HG03469 (cell line): ENCODE results near the gene UXT.
A peak's percentile ranks its signal among the peaks of the same experiment; 100 is the strongest.
"Not testable (repeated sequence)": the region's sequence is repeated elsewhere in the genome, so short reads cannot be mapped to it uniquely, and the experiment has no call there.

Experiments used
- ATAC-seq: cut with Tn5 transposase; IDR thresholded peaks from one replicate; pipeline ENCODE4 v1.9.1; 2021; ENCODE audit warnings: mild to moderate bottlenecking, moderate library complexity, moderate number of reproducible peaks; ENCODE audit not compliant: unreplicated experiment

The UXT gene, protein sequence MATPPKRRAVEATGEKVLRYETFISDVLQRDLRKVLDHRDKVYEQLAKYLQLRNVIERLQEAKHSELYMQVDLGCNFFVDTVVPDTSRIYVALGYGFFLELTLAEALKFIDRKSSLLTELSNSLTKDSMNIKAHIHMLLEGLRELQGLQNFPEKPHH

DNA sequence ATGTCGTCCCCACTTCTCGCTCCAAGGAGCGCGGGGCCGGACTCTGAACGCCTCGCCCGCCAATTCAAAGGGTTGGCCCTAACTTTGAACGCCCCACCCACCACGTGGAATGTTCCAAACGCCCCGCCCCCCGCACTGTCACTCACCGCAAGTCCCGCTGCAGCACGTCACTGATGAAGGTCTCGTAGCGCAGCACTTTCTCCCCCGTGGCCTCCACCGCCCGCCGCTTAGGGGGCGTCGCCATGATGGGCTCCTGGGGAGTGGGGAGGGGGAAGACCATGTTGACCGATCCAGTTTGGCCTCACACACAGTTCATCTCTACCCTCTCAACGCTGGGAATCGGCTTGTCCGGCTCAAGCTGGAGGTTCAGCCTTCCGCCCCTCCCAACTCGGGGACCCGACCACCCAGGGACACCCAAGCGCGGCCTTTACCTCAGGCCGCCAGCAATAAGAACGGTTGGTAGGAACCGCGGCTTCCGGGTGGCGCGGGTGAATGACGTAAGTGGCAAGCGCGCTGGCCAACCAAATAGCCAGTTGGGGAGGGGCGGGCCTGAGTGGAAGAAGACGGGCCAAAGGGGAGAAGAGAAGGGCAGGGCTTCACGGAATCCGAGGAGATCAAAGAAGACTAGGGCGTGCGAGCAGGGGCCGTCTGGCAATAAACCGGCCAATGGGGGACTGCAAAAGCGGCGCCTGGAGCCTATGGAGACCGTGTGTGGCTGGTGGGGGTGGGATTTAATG is at the start of gene UXT:
TSS of gene UXT (minus strand) at position 497 of the 737 bp plus-strand sequence. CDS start at position 244, 253 bp downstream.
- peak; percentile 66 for ATAC-seq

DNA sequence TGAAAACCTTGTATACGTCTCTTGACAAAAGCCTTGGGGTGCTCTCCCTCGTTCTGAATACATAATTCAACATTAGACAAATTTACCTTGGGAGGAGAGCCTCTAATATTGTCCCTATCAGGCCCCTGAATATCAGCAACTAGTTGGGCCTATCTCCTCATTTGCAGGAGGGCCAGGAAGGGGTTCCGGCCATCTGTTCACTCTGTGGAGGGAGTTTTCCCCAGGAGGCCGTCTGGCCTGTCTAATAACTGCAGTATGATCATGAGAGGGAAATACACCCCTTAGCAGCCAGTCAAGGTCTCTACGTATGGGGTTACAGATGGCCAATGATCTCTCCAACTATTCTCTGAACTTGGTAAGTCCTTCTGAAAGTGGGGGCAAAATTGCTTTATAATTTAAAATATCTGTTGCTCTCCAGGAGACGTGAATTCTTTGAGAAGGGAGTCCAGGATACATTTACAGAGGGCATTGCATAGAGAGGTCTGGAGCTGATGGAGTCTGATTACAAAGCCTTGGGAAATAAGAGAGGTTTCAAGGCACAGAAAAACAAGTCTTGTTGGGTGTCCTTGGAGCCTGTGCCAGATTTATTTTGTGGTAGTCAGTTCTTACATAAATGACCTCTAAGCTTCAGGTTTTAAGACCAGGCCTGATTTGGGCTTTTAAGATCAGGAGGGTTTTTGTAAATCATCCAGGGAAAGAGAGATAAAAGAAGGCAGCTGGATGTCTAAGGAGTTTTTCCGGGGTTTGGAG is 48.2 kb upstream of the UXT start:
- ATAC-seq, result no peak

DNA sequence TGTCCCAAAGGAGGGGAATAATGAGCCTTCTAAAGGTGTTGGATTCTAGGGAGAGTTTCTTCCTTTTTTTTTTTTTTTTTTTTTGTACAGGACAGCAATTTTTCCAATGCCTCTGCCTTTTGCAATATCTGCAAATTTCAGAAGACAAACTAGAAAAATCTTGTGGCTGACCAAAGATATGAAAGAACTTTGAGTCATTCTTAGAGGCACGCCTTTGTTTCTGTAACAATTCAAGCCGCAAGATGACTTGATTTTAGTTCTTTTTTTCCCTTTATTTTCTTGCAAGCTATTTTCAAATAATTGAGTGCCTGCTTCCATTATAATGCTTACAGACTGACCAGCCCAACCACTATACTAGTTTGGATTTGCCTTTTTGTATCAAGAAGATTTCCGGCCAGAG is 47.6 kb upstream of the UXT start:
- no peak for ATAC-seq

DNA sequence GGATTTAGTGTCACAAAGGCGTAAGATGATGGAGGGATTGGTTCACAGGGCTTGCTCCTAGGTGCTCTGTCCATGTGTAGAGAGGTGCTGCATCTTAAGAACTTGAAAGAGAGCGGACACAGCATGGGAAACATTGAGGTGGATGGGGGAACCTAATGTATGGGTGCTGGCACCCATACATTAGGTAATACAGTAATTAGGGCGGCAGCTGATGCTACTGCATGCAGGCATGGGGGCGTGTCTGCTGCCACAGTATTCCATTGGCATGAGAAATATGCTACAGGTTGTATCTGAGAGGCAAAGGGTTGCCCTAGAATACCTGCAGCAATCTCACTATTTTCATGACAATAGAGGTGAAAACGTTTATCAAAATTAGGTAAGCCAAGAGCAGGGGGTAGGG is 45.8 kb upstream of the UXT start:
- no peak for ATAC-seq

DNA sequence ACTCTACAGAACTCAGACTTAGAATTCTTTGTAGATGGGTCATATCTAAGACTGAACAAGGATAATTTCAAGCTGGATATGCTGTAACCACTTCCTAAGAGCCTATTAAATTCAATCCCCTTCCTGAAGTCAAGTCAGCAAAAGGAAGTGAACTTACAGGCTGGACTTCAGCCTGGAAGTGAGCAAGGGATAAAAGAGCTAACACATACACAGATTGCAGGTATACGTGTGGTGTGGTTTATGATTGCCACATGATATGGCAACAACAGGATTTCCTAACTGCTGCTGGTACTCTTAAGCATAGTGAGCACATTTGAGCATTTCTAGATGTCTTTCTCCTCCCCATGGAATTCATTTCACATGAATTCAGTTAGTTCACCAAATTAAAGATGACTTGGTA is 38.2 kb upstream of the UXT start:
- no peak for ATAC-seq

DNA sequence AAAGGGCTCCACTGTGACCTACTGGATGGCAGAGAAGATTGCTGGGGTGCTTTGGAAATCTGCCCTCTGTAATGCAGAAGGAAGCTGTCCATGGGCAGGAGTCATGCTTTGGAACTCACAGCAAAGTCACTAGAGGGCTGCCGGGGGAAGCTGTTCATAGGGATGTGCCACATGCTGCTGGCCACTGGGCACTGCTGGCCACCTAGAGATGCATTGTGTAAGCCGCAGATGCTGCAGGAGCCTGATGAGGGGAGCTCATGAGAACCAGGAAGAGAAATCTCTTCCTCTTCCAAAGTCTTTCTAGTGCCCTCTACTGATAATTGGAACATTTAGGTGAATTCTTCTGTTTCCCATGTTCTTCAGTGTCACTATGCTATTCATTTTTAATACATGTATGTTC is 31.2 kb upstream of the UXT start:
- no peak for ATAC-seq

DNA sequence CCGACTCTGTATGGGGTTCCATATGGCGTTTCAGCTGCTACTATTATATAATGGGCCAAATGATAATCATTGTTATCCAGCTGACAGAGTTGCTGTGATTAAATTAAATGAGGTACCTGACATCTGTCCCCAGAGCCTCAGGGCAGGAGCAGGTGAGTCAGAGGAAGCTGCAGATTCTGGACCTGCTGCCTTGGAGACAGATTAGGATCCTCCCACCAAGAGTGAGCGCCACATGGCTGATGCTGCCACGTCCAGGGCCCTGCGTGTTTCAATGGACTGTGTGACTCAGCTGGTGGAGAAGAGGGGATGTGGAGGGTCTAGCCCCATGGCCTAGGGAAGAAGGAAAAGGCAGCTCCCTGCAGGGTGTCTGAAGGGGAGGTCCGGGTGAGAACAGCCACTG is 28.3 kb upstream of the UXT start:
- no peak for ATAC-seq

DNA sequence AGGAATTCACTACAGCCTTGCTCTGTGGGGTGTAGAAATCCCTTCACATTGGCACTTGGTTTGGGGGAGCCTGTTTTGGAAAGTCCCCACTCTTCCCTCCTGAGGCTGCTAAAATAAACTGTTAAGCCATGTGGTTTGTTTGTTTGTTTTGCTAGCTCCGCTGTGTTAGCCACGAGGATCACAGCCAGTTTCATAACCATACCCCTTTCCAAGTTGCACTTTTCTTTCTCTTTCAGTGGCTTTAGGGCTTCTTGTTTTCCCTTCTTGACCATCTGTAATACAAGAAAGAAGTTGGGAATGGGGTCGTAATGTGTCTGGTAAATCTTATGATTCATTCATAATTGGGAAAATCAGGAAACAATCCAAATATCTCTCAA is 24.8 kb upstream of the UXT start:
- no peak for ATAC-seq

DNA sequence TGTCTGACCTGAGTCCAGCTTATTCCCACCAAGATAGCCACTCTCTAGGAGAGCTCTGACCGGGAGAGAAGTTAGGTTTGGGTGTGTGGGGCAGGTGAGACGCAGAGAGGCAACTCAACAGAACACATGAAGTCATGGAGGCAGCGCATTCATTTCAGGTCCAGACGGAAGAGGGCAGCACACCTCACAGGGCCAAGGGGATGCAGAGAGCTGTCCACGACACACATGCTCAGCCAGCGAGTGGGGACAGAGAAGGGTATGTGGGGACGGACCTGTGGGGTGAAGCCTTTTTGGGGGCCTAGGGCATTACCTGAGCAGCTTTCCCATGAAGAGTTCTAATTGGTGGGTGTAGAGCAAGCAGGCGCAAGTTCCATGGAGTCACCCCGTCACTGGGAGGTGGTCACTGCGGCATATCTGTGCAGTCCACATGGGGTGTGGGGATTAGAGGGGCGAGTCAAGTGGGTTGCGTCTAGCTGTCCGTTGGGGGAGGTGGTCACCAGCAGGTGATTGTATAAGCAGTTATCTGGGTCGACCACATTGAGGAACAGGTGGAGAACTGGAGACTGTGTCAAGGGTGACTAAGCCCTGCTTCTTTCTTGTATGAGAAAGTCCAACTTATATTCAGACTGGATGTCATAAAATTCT is 24.3 kb upstream of the UXT start:
- ATAC-seq, result no peak

DNA sequence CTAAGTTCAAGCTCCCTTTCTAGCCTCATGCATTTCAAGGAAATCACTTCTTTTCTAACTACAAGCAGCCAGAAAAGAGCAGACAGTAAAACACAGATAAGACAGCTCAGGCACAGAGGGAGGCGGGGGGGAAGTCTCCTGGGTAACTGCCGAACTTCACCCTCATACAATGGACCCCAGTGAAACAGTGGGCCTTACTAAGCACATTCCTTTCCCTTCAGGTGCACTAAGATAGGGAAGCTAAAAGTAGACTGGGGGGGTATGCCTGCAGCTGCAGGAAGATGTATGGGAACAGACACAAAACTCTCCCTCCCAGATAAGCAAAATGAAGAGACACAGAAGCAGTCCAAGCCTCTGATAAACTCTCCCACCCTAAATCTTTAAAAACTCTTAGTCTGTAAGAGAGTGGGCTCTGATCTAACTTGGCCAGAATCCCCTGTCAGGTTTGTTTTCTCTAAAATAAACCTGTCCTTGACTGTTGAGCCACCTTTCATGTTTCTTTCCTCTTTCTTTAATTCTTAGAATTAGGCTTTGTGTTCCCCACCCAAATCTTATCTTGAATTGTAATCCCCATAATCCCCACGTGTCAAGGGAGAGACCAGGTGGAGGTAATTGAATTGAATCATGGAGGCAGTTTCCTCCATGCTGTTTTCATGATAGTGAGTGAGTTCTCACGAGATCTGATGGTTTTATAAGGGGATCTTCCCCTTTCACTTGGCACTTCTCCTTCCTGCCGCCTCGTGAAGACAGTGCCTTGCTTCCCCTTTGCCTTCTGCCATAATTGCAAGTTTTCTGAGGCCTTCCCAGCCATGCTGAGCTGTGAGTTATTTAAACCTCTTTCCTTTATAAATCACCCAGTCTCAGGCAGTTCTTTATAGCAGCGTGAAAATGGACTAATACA is 17.2 kb upstream of the UXT start:
- not testable (repeated sequence) for ATAC-seq

DNA sequence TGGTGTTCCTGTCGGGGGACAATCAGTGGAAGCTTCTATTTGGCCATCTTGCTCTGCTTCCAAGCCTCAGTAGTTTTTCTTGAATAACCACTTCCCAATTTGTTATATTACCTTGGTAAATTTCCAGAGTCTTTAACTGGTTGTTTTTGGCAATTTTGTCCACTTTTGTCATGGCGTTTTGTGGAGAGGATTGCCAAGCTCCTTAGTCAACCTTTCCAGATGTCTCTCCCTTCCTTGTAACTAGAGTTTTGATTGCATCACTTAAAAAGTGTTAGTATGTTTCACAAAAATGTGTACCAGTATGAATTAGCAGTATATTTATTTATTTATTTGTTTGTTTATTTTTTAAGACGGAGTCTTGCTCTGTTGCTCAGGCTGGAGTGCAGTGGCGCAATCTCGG is 15.8 kb upstream of the UXT start:
- ATAC-seq, result no peak

DNA sequence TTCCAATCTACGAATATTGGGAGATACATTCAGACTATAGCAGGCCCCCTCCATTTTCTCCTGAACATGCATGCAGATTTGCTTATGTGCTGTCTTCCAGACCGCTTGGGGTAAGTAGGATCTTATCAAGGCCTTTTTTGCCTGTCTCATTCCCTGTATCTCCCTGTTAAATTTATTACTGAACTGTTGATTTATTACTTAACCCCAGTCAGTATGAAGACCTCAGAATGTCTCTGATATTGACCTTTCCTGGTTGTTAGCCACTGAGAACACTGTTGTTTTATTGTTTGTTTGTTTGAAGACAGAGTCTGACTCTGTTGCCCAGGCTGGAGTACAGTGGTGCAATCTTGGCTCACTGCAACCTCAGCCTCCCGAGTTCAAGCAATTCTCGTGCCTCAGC is 6.8 kb upstream of the UXT start:
- not testable (repeated sequence) for ATAC-seq

DNA sequence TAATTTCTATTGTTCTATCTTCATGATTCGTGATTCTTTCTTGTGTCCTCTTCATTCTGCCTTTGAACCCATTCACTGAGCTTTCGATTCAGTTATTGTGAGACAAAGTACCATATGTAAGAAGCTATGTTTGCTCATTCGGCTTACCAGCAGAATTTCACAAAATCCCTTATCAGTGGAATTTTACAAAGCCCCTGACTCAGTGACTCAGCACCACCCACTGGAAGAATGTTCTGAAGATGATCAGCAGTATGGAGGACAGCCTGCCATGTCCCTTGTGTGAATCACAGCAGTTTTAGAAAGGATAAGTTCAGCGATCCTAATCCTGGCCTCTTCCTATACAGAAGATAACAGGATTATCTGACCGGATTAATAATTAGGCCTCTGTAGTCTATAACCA is 5.8 kb upstream of the UXT start:
- no peak for ATAC-seq

DNA sequence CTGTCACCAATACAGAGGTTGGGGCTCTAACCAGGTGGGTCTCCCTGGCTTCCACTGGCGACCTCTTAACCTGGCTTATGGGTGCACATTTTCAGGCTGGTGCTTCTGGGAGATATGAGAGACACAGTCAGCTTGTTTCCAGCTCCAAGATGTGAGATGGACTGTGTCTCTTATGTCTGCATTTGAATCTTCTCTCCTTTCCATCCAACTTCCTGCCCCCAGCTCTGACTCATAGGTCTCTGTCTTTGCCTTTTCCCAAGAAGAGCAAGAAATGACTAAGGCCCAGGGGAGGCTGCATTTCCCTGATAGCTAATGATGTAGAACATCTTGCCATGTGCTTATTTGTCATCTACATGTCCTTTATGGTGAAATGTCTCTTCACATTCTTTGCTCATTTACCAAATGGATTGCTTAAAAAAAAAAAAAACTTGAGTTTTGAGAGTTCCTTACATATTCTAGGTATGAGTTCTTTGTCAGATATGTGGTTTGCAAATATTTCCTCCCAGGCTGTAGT is 3.2 kb upstream of the UXT start:
- no peak for ATAC-seq

DNA sequence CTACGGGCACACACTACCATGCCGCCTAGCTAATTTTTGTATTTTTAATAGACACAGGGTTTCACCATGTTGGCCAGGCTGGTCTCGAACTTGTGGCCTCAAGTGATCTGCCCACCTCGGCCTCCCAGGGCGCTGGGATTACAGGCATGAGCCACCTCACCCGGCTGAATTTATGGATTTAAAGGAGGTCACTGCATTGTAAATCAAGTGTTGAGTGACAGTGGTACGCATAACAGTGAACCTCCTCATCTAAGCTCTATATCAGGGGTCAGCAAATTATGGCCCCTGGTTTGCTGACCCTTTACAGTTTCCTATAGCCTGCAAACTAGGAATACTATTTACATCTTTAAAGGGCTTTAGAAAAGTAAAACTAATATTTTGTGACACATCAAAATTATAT is 2.6 kb upstream of the UXT start:
- ATAC-seq, result no peak

DNA sequence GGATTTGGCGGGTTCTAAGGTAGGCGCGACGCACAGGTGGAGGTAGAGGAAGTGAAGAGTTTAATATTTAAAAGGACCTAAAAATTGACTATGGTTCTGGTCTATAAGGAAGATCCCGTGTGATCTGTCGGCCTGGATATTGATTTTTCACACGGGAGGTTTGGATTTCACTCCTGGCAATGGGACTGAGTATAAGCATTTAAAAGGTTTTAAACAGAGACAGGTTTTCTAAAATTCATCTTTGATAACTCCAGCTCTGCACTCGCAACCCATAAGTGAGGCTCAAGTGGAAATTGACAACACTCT is 394 bp upstream of the UXT start:
- ATAC-seq, result no peak

DNA sequence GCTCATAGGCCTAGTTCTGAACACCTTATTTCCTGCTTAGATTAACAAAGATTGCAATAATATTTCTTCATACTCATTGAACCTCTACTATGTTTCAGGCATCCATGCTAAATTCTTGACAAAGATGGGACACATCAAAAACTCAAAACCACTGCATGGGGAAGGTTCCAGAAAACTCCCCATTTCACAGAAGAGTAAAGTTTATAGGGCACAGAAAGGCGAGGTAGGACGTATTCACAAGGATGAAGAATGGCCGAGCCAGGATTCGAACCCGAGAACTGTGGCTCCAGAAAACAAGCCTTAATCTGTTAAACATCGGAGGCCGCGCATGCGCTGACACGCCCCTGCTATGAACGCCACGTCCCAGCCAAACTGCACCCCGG is 688 bp downstream of the UXT start:
- ATAC-seq, result no peak

DNA sequence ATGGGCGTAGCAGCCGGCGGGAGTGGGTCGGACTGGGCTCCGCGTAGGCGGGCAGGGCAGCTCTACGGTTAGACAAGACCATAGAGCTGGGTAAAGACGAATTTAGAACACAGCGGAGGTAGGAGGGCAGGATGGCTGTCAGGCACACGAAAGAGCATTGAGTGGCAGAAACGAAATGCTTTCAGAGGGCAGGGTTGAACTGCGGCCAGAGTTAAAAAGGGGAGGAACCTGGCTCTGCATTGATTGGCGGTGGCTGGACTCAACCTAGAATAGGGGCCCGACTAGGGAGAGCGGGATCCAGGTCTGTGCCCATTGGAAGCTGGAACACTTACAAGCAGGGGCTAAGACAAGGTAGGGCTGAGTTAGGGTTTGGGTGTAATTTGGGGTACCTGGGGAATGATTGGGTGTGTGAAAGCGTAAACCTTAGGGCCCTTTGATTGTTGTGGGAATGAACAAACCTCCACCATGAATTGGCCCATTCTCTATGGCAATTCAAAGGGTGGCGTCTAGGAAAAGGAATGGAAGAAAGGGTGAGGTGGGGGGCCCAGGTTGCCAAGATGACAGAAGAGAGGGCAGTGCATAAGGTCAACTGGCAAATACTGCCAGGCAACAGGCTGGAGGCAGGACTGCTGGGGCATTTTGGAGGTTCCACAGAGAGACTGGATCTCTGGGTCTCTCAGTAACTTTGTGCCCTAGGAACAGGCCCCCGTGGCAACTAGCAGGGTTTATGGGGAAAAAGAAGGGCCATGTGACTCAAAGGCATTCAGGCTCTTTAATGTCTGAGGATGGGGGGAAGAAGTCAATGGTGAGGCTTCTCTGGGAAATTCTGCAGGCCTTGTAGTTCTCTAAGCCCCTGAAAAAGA is 7.7 kb downstream of the UXT start:
- no peak for ATAC-seq

DNA sequence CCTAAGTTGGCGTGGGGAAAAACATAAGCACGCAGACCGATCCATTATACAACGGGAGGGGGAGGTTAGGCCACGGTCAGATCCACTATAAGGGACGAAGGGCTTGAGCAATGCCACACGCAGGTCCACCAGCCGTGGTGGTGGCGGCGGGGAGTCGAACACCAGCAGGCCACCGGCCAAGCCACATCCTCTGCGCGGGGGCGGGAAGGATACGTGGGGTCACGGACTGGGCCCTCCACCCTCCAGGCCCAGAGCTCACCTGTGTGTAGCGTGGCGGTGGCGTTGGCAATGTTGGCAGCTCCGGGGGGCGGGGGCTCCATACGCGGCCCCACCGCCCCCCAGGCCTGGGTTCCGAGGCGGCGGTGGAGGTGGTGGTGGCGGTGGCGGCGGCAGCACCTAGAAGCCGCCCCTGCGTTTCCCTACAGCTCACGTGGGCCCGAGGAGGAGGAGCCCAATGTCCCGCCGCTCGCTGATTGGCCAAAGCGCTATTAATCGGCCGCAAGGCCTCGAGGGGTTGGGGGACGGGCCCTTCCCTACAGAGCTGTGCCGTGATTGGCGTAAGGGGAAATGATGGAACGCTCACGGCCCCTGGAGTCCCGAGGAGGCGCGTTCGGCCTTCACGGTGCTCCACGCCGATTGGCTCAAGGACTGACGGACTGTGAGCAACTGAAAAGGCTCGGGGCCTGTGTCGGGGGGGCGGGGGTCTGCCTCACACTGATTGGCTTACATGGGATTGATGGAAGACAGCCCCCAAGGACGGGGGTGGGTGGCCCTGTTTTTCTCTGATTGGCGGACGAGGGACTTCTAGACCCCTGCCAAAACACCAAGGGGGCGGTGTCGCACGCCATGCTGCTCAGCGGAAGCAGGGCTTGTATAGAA is 8.6 kb downstream of the UXT start, which contains the start of gene ELK1:
TSS of gene ELK1 (minus strand) at position 400 of the 879 bp plus-strand sequence. CDS start 9,122 bp downstream, outside the sequence.
- peak; percentile 68 for ATAC-seq
